SK-N-SH treated with all-trans-retinoic acid at 6 μM for 48 hours (cell line): ENCODE measurements around the gene FKBP6.
"Not testable (repeated sequence)": the region's sequence is repeated elsewhere in the genome, so short reads cannot be mapped to it uniquely, and the experiment has no call there.

Experiments used
- ARNTL ChIP-seq: fragments of 450-650 bp; formaldehyde crosslinking; IDR thresholded peaks from 2 replicates; pipeline ENCODE4 v1.5.0; 2020; ENCODE audit warnings: low read depth, mild to moderate bottlenecking, moderate library complexity, borderline replicate concordance
- BACH2 ChIP-seq: fragments of 250-450 bp; sonication (Bioruptor Pico); IDR thresholded peaks from 2 replicates; pipeline ENCODE4 v1.9.0; 2021; ENCODE audit warnings: mild to moderate bottlenecking, borderline replicate concordance
- CSDC2 ChIP-seq: fragments of 250-450 bp; sonication (Bioruptor Pico); IDR thresholded peaks from 2 replicates; pipeline ENCODE4 v1.5.0; 2020; ENCODE audit warnings: mild to moderate bottlenecking, moderate library complexity
- ESRRG ChIP-seq: fragments of 250-450 bp; sonication (Bioruptor Pico); IDR thresholded peaks from 2 replicates; pipeline ENCODE4 v1.6.1; 2021; ENCODE audit warnings: mild to moderate bottlenecking
- PPARA ChIP-seq: fragments of 250-450 bp; sonication (Bioruptor Pico); IDR thresholded peaks from 2 replicates; pipeline ENCODE4 v1.5.0; 2020; ENCODE audit warnings: mild to moderate bottlenecking, borderline replicate concordance
- RARB ChIP-seq: fragments of 250-450 bp; sonication (Bioruptor Pico); IDR thresholded peaks from 2 replicates; pipeline ENCODE4 v1.8.0; 2021; ENCODE audit warnings: mild to moderate bottlenecking, moderate library complexity
- SNAI2 ChIP-seq: fragments of 250-450 bp; sonication (Bioruptor Pico); IDR thresholded peaks from 2 replicates; pipeline ENCODE4 v1.5.0; 2020; ENCODE audit warnings: mild to moderate bottlenecking, moderate library complexity
- ZC3H10 ChIP-seq: fragments of 250-450 bp; sonication (Bioruptor Pico); IDR thresholded peaks from 2 replicates; pipeline ENCODE4 v1.5.1; 2021; ENCODE audit warnings: mild to moderate bottlenecking, moderate library complexity
- ZFP3 ChIP-seq: fragments of 250-450 bp; sonication (Bioruptor Pico); IDR thresholded peaks from 2 replicates; pipeline ENCODE4 v1.5.0; 2020; ENCODE audit warnings: mild to moderate bottlenecking, moderate library complexity
- ZNF565 ChIP-seq: fragments of 450-650 bp; formaldehyde crosslinking; conservative IDR thresholded peaks from 2 replicates; pipeline ENCODE4 v1.5.0; 2020; ENCODE audit warnings: low read depth, mild to moderate bottlenecking, moderate library complexity
- TF ChIP-seq, protein P1 (sequence below): fragments of 250-450 bp; sonication (Bioruptor Pico); IDR thresholded peaks from 2 replicates; pipeline ENCODE4 v1.8.0; 2021; ENCODE audit warnings: low read depth, mild to moderate bottlenecking, moderate library complexity, borderline replicate concordance
- TF ChIP-seq, protein P2 (sequence below): fragments of 250-450 bp; sonication (Bioruptor Pico); IDR thresholded peaks from 2 replicates; pipeline ENCODE4 v1.8.0; 2020; ENCODE audit warnings: mild to moderate bottlenecking, moderate library complexity, borderline replicate concordance

DNA sequence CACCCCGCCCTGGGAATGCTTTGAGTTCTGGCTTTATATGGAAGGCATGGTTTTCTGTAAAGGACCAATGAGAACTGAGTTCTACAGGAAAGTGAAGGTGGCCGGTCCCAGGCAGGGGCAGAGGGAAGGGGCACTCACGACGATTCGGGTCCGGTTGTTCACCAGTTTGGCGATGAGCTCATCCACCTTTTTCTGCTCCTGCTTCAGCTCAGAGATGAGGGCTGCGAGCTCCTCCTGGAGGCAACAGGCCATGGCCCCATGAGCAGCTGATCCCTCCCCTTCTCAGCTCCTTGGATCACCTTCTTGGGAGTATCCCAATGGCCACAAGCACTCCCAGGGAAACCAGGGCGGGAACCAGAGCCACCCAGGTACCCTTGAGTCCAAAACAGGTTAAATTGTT is 8.0 kb upstream of the FKBP6 start:
- TF ChIP-seq SNAI2 (CRISPR knock-in tag); RARB; ESRRG (CRISPR knock-in tag); ZNF565 (CRISPR knock-in tag); ZFP3; PPARA (CRISPR knock-in tag); CSDC2 (CRISPR knock-in tag); ZC3H10 (CRISPR knock-in tag); ARNTL; BACH2: not testable (repeated sequence)
- TF ChIP-seq, protein P1, sequence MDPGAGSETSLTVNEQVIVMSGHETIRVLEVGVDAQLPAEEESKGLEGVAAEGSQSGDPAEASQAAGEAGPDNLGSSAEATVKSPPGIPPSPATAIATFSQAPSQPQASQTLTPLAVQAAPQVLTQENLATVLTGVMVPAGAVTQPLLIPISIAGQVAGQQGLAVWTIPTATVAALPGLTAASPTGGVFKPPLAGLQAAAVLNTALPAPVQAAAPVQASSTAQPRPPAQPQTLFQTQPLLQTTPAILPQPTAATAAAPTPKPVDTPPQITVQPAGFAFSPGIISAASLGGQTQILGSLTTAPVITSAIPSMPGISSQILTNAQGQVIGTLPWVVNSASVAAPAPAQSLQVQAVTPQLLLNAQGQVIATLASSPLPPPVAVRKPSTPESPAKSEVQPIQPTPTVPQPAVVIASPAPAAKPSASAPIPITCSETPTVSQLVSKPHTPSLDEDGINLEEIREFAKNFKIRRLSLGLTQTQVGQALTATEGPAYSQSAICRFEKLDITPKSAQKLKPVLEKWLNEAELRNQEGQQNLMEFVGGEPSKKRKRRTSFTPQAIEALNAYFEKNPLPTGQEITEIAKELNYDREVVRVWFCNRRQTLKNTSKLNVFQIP (CRISPR knock-in tag) = not testable (repeated sequence)
- TF ChIP-seq, protein P2, sequence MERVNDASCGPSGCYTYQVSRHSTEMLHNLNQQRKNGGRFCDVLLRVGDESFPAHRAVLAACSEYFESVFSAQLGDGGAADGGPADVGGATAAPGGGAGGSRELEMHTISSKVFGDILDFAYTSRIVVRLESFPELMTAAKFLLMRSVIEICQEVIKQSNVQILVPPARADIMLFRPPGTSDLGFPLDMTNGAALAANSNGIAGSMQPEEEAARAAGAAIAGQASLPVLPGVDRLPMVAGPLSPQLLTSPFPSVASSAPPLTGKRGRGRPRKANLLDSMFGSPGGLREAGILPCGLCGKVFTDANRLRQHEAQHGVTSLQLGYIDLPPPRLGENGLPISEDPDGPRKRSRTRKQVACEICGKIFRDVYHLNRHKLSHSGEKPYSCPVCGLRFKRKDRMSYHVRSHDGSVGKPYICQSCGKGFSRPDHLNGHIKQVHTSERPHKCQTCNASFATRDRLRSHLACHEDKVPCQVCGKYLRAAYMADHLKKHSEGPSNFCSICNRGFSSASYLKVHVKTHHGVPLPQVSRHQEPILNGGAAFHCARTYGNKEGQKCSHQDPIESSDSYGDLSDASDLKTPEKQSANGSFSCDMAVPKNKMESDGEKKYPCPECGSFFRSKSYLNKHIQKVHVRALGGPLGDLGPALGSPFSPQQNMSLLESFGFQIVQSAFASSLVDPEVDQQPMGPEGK (CRISPR knock-in tag) = not testable (repeated sequence)
